ENCODE data around the gene SKP1. TPM values are rescaled to one million over a fixed set of nuclear protein-coding genes. Genes with fewer than 3 reads are reported as not detected.

The SKP1 gene
- total RNA-seq, 1 experiment from 2014 or later: 348 TPM

DNA sequence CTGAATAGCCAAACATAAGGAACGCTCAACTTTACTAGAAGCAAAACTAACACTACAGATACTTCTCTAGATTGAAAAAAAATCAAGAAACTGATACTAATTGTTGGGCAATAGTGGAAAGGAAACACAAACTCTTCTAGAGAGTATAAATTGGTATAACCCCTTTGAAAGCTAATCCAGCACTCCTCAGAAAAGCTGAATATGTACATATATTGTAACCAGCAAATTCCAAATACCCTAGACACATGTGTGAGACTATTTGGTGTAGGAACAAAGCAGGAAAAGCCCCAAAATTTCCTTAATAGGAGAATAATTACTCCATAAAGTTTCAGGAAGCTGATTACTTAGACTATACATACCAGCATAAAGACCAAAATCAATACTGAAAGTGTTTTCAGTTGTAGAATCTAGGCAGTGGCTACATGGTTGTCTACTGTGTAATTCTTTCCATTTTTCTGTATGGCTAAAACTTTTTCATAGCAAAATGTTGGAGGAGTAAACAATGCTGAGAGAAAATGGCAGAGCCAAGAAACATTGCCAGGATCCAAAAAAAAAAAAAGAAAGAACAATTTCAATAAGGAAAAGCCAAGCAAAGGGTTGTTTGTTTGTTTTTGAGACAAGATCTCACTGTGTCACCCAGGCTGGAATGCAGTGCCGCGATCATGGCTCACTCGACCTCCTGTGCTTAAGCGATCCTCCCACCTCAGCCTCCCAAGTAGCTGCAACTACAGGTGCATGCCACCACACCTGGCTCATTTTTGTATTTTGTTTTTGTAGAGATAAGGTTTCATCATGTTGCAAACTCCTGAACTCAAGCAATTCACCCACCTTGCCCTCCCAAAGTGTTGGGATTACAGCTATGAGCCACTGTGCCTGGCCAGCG, 15.0 kb downstream of the SKP1 start:
- no peaks in the 10 kb centered on the region for H3K9me3 ChIP-seq (ENCODE audit: control insufficient read depth, low read depth, low read length)
- Mint-ChIP-seq H3K27ac (0 out of 7 replicates have a peak overlapping the region, but pooled peaks of 1 of the 3 experiments have one; percentile 53), H3K4me3 (no peak overlapping the region), H3K4me1 (no peaks in the 10 kb centered on the region), H3K36me3 (ENCODE audit: insufficient read depth in 1 of 3, low read depth in 3 of 3) (peaks cover 58 to 82% (median 68%) of the 10 kb centered on the region in 3 experiments), H3K9me3 (no peaks in the 10 kb centered on the region; a peak in 1 of 5 replicates), H3K27me3 (ENCODE audit: low read depth) (no peaks in the 10 kb centered on the region)
- no peak overlapping the region for H2BK5ac ChIP-seq (ENCODE audit: insufficient read length, low read length)
- no peak overlapping the region for H3T11ph ChIP-seq (ENCODE audit: low read length)
- H3K79me1 ChIP-seq (ENCODE audit: insufficient read depth, low read depth, low read length, poor library complexity, severe bottlenecking): peaks cover 4% of the 10 kb centered on the region
- H2BK20ac ChIP-seq (ENCODE audit: low read depth, low read length, poor library complexity, severe bottlenecking): no peak overlapping the region
- H3K27ac ChIP-seq (ENCODE audit: insufficient read length, low read depth, low read length): no peak overlapping the region
- H2BK12ac ChIP-seq (ENCODE audit: insufficient read length, low read depth, low read length): no peak overlapping the region
- H4K91ac ChIP-seq (ENCODE audit: insufficient read length, low read depth, low read length): no peak overlapping the region
- H3K4me2 ChIP-seq (ENCODE audit: insufficient read depth, insufficient read length, low read length): no peak overlapping the region
- H2AK5ac ChIP-seq (ENCODE audit: insufficient read length, low read length): no peak overlapping the region
- H2AFZ ChIP-seq (ENCODE audit: low read length): no peak overlapping the region
- TF ChIP-seq CTCF (conservative IDR thresholded peaks at IDR 0.05): no peak
- no peak overlapping the region for H3K56ac ChIP-seq (ENCODE audit: insufficient read length, low read depth, low read length)
- no peak overlapping the region for H3K18ac ChIP-seq (ENCODE audit: insufficient read length, low read depth, low read length)
- H3K23me2 ChIP-seq (ENCODE audit: insufficient read length, low read depth, low read length, poor library complexity, severe bottlenecking): no peaks in the 10 kb centered on the region
- H2BK120ac ChIP-seq (ENCODE audit: low read depth, low read length, poor library complexity, severe bottlenecking): no peak overlapping the region
- H3K23ac ChIP-seq (ENCODE audit: insufficient read length, low read depth, low read length): no peak overlapping the region
- no peak overlapping the region for H3K14ac ChIP-seq (ENCODE audit: insufficient read depth, low read length)
- H2BK15ac ChIP-seq (ENCODE audit: low read depth, low read length): no peak overlapping the region
- DNase-seq: no peak
- H4K8ac ChIP-seq (replicated peaks; ENCODE audit: insufficient read length, low read depth, low read length): no peak overlapping the region
- H3K27me3 ChIP-seq (ENCODE audit: insufficient read depth, low read length): no peaks in the 10 kb centered on the region
- no peak overlapping the region for H4K5ac ChIP-seq (ENCODE audit: insufficient read length, low read depth, low read length)
- no peaks in the 10 kb centered on the region; the same call in 1 of the 2 replicates for H3K79me2 ChIP-seq (ENCODE audit: insufficient read depth, low read length)
- no peak overlapping the region for H3K9ac ChIP-seq (ENCODE audit: extremely low read depth, insufficient read length, low read length)
- no peaks in the 10 kb centered on the region for H4K20me1 ChIP-seq (ENCODE audit: control insufficient read depth, insufficient read depth, insufficient read length)
- no peaks in the 10 kb centered on the region for H3K4me1 ChIP-seq (ENCODE audit: insufficient read depth, low read length)
- no peak overlapping the region for H3K4ac ChIP-seq (ENCODE audit: low read depth, low read length)
- no CpG with 5 or more reads among the region's 6 CpGs for WGBS (ENCODE audit: extremely low coverage, insufficient read length, low lambda C conversion rate)
